ENCODE measurements around the gene JAKMIP2.
"Not testable (repeated sequence)": the region's sequence is repeated elsewhere in the genome, so short reads cannot be mapped to it uniquely, and the experiment has no call there.

The JAKMIP2 gene

GRCh38 chr5:147553817-147554216 is 228.7 kb downstream of the JAKMIP2 start:
- not testable (repeated sequence) for DNase-seq

GRCh38 chr5:147552897-147553296 is 229.6 kb downstream of the JAKMIP2 start:
- DNase-seq = no peak

GRCh38 chr5:147551677-147552076 is 230.9 kb downstream of the JAKMIP2 start:
- DNase-seq = no peak

GRCh38 chr5:147547730-147548129 is 234.8 kb downstream of the JAKMIP2 start:
- DNase-seq = no peak

GRCh38 chr5:147544556-147544955 is 238.0 kb downstream of the JAKMIP2 start:
- no peak for DNase-seq

- DNase-seq = no peak
Observed at GRCh38 chr5:147539053-147539452, 243.5 kb downstream of the JAKMIP2 start.

- no peak for DNase-seq
Observed at GRCh38 chr5:147538236-147538635, 244.3 kb downstream of the JAKMIP2 start.

Data from NCI-H2029 (cell line).